SK-N-SH (cell line): ENCODE results near the gene ZNG1C.
"Not testable (repeated sequence)": the region's sequence is repeated elsewhere in the genome, so short reads cannot be mapped to it uniquely, and the experiment has no call there.

Experiments
- EP300 ChIP-seq, 2 experiments: IDR thresholded peaks; 2 replicates each; pipeline versions ENCODE4 v1.4.0 to v1.6.1; 2012; ENCODE audit warnings: borderline replicate concordance in 1 of 2, low read depth in 1 of 2, low read length in 1 of 2
- FOXM1 ChIP-seq: IDR thresholded peaks from 2 replicates; pipeline ENCODE4 v1.4.0; 2012; ENCODE audit warnings: low read depth, mild to moderate bottlenecking
- JUND ChIP-seq: IDR thresholded peaks from 2 replicates; pipeline ENCODE4 v1.4.0; 2012
- MAX ChIP-seq: IDR thresholded peaks from 2 replicates; pipeline ENCODE4 v1.4.0; 2012; ENCODE audit warnings: low read depth
- MEF2A ChIP-seq: IDR thresholded peaks from 2 replicates; pipeline ENCODE4 v1.4.0; 2012; ENCODE audit warnings: low read depth, borderline replicate concordance
- NFIC ChIP-seq: IDR thresholded peaks from 2 replicates; pipeline ENCODE4 v1.4.0; 2012; ENCODE audit warnings: borderline replicate concordance
- NRF1 ChIP-seq: IDR thresholded peaks from 2 replicates; pipeline ENCODE4 v1.6.1; 2012; ENCODE audit warnings: low read depth, mild to moderate bottlenecking, low read length
- TF ChIP-seq, protein P1 (sequence below): fragments of 200-600 bp; sonication (generic); IDR thresholded peaks from 2 replicates; pipeline ENCODE4 v1.6.1; 2017; ENCODE audit warnings: antibody characterized with exemption, mild to moderate bottlenecking, moderate library complexity

- TF ChIP-seq JUND; MAX; EP300 (IDR thresholded peaks at IDR 0.05; ENCODE audit: borderline replicate concordance in 1 of 2, low read depth in 1 of 2, low read length in 1 of 2); NRF1; NFIC; MEF2A; FOXM1: not testable (repeated sequence)
- TF ChIP-seq, protein P1, sequence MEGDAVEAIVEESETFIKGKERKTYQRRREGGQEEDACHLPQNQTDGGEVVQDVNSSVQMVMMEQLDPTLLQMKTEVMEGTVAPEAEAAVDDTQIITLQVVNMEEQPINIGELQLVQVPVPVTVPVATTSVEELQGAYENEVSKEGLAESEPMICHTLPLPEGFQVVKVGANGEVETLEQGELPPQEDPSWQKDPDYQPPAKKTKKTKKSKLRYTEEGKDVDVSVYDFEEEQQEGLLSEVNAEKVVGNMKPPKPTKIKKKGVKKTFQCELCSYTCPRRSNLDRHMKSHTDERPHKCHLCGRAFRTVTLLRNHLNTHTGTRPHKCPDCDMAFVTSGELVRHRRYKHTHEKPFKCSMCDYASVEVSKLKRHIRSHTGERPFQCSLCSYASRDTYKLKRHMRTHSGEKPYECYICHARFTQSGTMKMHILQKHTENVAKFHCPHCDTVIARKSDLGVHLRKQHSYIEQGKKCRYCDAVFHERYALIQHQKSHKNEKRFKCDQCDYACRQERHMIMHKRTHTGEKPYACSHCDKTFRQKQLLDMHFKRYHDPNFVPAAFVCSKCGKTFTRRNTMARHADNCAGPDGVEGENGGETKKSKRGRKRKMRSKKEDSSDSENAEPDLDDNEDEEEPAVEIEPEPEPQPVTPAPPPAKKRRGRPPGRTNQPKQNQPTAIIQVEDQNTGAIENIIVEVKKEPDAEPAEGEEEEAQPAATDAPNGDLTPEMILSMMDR = not testable (repeated sequence)
Observed at GRCh38 chr9:68330531-68331173, 88.9 kb downstream of the ZNG1C start.
